ENCODE measurements around the gene ADD2. TPM values are rescaled to one million over a fixed set of nuclear protein-coding genes. Genes with fewer than 3 reads are reported as not detected.

Gene ADD2
- total RNA-seq, 1 experiment from 2014 or later = 24.3 TPM

GRCh38 chr2:70723286-70723885 lies 44.6 kb downstream of the ADD2 start:
- DNase-seq (ENCODE audit: low spot score) = no peak

- DNase-seq (ENCODE audit: low spot score) = no peak
Observed at GRCh38 chr2:70720124-70720523, 47.9 kb downstream of the ADD2 start.

GRCh38 chr2:70719231-70719630 lies 48.8 kb downstream of the ADD2 start:
- DNase-seq (ENCODE audit: low spot score) = no peak

- DNase-seq (ENCODE audit: low spot score) = no peak
Observed at GRCh38 chr2:70718736-70719135, 49.3 kb downstream of the ADD2 start.

GRCh38 chr2:70718241-70718640 lies 49.8 kb downstream of the ADD2 start:
- DNase-seq (ENCODE audit: low spot score) = no peak

GRCh38 chr2:70717431-70718038 lies 50.5 kb downstream of the ADD2 start:
- DNase-seq (ENCODE audit: low spot score) = no peak

- DNase-seq (ENCODE audit: low spot score) = no peak
Observed at GRCh38 chr2:70716951-70717350, 51.0 kb downstream of the ADD2 start.

GRCh38 chr2:70716131-70716743 lies 51.8 kb downstream of the ADD2 start:
- no peak for DNase-seq (ENCODE audit: low spot score)

- DNase-seq (ENCODE audit: low spot score) = no peak
Observed at GRCh38 chr2:70715071-70715985, 52.7 kb downstream of the ADD2 start.

- no peak for DNase-seq (ENCODE audit: low spot score)
Observed at GRCh38 chr2:70714141-70714905, 53.7 kb downstream of the ADD2 start.

GRCh38 chr2:70712916-70713315 lies 55.1 kb downstream of the ADD2 start:
- no peak for DNase-seq (ENCODE audit: low spot score)

GRCh38 chr2:70711191-70711590 lies 56.8 kb downstream of the ADD2 start:
- no peak for DNase-seq (ENCODE audit: low spot score)

- DNase-seq (ENCODE audit: low spot score) = no peak
Observed at GRCh38 chr2:70710038-70710690, 57.8 kb downstream of the ADD2 start.

GRCh38 chr2:70709275-70710037 lies 58.5 kb downstream of the ADD2 start:
- no peak for DNase-seq (ENCODE audit: low spot score)

GRCh38 chr2:70708376-70709199 lies 59.4 kb downstream of the ADD2 start:
- DNase-seq (ENCODE audit: low spot score) = no peak

GRCh38 chr2:70707706-70708105 lies 60.3 kb downstream of the ADD2 start:
- DNase-seq (ENCODE audit: low spot score) = no peak

GRCh38 chr2:70706026-70706795 lies 61.8 kb downstream of the ADD2 start:
- DNase-seq (ENCODE audit: low spot score) = no peak

- no peak for DNase-seq (ENCODE audit: low spot score)
Observed at GRCh38 chr2:70705160-70705850, 62.7 kb downstream of the ADD2 start.

Measured in H4 (cell line).